NCI-H82 (cell line): ENCODE measurements around the gene COX10.
"Not testable (repeated sequence)": the region's sequence is repeated elsewhere in the genome, so short reads cannot be mapped to it uniquely, and the experiment has no call there.

Experiments
- DNase-seq: peaks from one replicate; lab custom pipeline; 2025; lab: John Stamatoyannopoulos, UW

The COX10 gene

GRCh38 chr17:14069251-14070021 is at the start of gene COX10:
Gene COX10, plus strand, starts transcription at chr17:14069504. Its CDS starts 102 bp downstream, at chr17:14069606.
- DNase-seq: peak; percentile 95

- not testable (repeated sequence) for DNase-seq
Measured at GRCh38 chr17:14021651-14022294, 47.5 kb upstream of the COX10 start.

GRCh38 chr17:14029755-14030154 is 39.5 kb upstream of the COX10 start:
- DNase-seq: not testable (repeated sequence)

- DNase-seq: no peak
Measured at GRCh38 chr17:14032234-14032633, 37.1 kb upstream of the COX10 start.

GRCh38 chr17:14033166-14033565 is 36.1 kb upstream of the COX10 start:
- no peak for DNase-seq

GRCh38 chr17:14037453-14037852 is 31.9 kb upstream of the COX10 start:
- no peak for DNase-seq

GRCh38 chr17:14038206-14038605 is 31.1 kb upstream of the COX10 start:
- DNase-seq: no peak

GRCh38 chr17:14042411-14042810 is 26.9 kb upstream of the COX10 start:
- DNase-seq: no peak

- DNase-seq: no peak
Measured at GRCh38 chr17:14044702-14045101, 24.6 kb upstream of the COX10 start.

GRCh38 chr17:14046978-14047377 is 22.3 kb upstream of the COX10 start:
- DNase-seq: no peak

GRCh38 chr17:14047591-14047990 is 21.7 kb upstream of the COX10 start:
- DNase-seq: no peak

GRCh38 chr17:14048169-14048568 is 21.1 kb upstream of the COX10 start:
- DNase-seq: peak; percentile 33

- no peak for DNase-seq
Measured at GRCh38 chr17:14050616-14051015, 18.7 kb upstream of the COX10 start.

- DNase-seq: no peak
Measured at GRCh38 chr17:14051692-14052091, 17.6 kb upstream of the COX10 start.

- DNase-seq: no peak
Measured at GRCh38 chr17:14052886-14053615, 16.3 kb upstream of the COX10 start.

GRCh38 chr17:14057591-14057990 is 11.7 kb upstream of the COX10 start:
- DNase-seq: no peak

- no peak for DNase-seq
Measured at GRCh38 chr17:14058051-14058450, 11.3 kb upstream of the COX10 start.

GRCh38 chr17:14060706-14061105 is 8.6 kb upstream of the COX10 start:
- no peak for DNase-seq

- no peak for DNase-seq
Measured at GRCh38 chr17:14061666-14062560, 7.4 kb upstream of the COX10 start.

- DNase-seq: no peak
Measured at GRCh38 chr17:14067347-14067746, 2.0 kb upstream of the COX10 start.

- DNase-seq: no peak
Measured at GRCh38 chr17:14068542-14069250, 608 bp upstream of the COX10 start.
